Transverse colon (tissue), 4 donors: ENCODE data around the gene AGRN. TPM values are rescaled to one million over a fixed set of nuclear protein-coding genes. Genes with fewer than 3 reads are reported as not detected.
"Not testable (repeated sequence)": the region's sequence is repeated elsewhere in the genome, so short reads cannot be mapped to it uniquely, and the experiment has no call there.

Experiments
- DNase-seq: peaks from one replicate; pipeline ENCODE4 v3.0.0-alpha.2; 2019
- H3K27ac ChIP-seq, 4 donors: fragments of 200-600 bp; sonication (generic); 2 replicates each; pipeline ENCODE4 v1.5.1; 2016 to 2018; ENCODE audit warnings: inconsistent platforms in 4 of 4
- H3K27me3 ChIP-seq: fragments of 200-600 bp; sonication (generic); 2 replicates; pipeline ENCODE4 v1.5.1; 2017; ENCODE audit warnings: inconsistent platforms
- H3K36me3 ChIP-seq, 4 donors: fragments of 200-600 bp; sonication (generic); 2 replicates each; pipeline ENCODE4 v1.5.1; 2017 to 2019; ENCODE audit warnings: inconsistent platforms in 4 of 4
- H3K4me1 ChIP-seq, 4 donors: fragments of 200-600 bp; sonication (generic); 2 replicates each; pipeline ENCODE4 v1.5.1; 2017 to 2020; ENCODE audit warnings: inconsistent platforms in 4 of 4
- H3K4me3 ChIP-seq, 4 donors: fragments of 200-600 bp; sonication (generic); 1 replicate in 1 of 4; 2 replicates in 3 of 4; pipeline versions ENCODE4 v1.5.1 to v1.6.1; 2017 to 2019; ENCODE audit warnings: inconsistent platforms in 4 of 4
- H3K9me3 ChIP-seq, 2 donors: fragments of 200-600 bp; sonication (generic); 2 replicates each; pipeline ENCODE4 v1.5.1; 2017 to 2019; ENCODE audit warnings: inconsistent platforms in 2 of 2
- EP300 ChIP-seq: sonication (generic); formaldehyde crosslinking; IDR thresholded peaks from one replicate; pipeline ENCODE4 v1.6.1; 2017; ENCODE audit warnings: antibody characterized with exemption, low read depth
- POLR2A ChIP-seq: fragments of 450-650 bp; IDR thresholded peaks from one replicate; pipeline ENCODE4 v1.6.1; 2016; ENCODE audit warnings: antibody characterized with exemption, mild to moderate bottlenecking, moderate library complexity
- POLR2AphosphoS5 ChIP-seq, 3 donors: sonication (generic); formaldehyde crosslinking; IDR thresholded peaks; one replicate each; pipeline ENCODE4 v1.6.1; 2016; ENCODE audit warnings: antibody characterized with exemption in 3 of 3
- WGBS, 2 donors: methylation state at CpG; one replicate each; pipeline ENCODE4 v1.1.5; 2018; ENCODE audit warnings: low coverage in 1 of 2; 5-methylcytosine and 5-hydroxymethylcytosine counted together
- in situ Hi-C, 4 donors: fragments of 200-750 bp; cut with MboI; loops; one replicate each; pipeline versions ENCODE4 v1.15.0 to v1.15.1; 2017; ENCODE audit warnings: low sequenced_read_pairs in 3 of 4, low pct_ligation_motif_present in 1 of 4, low pct_unique_long_range_greater_than_20kb in 1 of 4
- intact Hi-C: fragments of 100-400 bp; cut with DNase I; formaldehyde crosslinking; loops from one replicate; pipeline ENCODE4 v1.15.1; 2023; ENCODE audit warnings: low total_unique reads
- total RNA-seq, 4 donors: library from RNA; depleted of rRNA; stranded (reverse); fragments of >200 nt; gene quantifications; one replicate each; pipeline ENCODE4 v1.1.0, GENCODE V29; 2016
- TF ChIP-seq, protein P1 (sequence below), 5 experiments: fragments of 200-600 bp in 3 of 5; fragments of 450-650 bp in 2 of 5; sonication (generic) in 3 of 5; IDR thresholded peaks; 1 replicate in 2 of 5; 2 replicates in 3 of 5; pipeline ENCODE4 v1.5.1; 2016 to 2017; ENCODE audit warnings: antibody characterized with exemption in 5 of 5, inconsistent platforms in 3 of 5, mild to moderate bottlenecking in 2 of 5, moderate library complexity in 1 of 5

Gene AGRN
- total RNA-seq, 4 donors from 2014 or later, result 25.4 to 132 (median 44.8) TPM

DNA sequence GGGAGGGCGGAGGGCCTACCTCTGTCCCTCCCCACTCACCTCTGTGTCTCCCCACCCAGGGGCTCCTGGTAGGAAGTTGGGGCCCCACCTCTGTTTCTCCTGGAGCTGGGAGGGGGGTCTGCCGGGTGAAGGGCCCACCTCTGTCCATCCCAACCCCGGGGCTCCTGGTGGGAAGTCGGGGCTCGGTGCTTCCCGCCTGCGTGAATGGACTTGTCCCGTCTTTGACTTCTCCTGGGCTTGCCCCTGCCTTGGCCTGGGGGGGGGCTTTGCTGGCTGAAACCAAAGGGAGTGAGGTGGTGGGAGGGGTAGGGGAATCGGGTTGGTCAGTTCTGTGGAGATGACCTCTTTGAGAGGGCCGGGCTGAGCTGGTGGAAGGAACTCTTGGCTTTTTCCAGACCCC, 5.8 kb downstream of the AGRN start:
- TF ChIP-seq POLR2A (no peak), POLR2AphosphoS5 (IDR thresholded peaks at IDR 0.05) (no peak), EP300 (no peak)
- TF ChIP-seq, protein P1, sequence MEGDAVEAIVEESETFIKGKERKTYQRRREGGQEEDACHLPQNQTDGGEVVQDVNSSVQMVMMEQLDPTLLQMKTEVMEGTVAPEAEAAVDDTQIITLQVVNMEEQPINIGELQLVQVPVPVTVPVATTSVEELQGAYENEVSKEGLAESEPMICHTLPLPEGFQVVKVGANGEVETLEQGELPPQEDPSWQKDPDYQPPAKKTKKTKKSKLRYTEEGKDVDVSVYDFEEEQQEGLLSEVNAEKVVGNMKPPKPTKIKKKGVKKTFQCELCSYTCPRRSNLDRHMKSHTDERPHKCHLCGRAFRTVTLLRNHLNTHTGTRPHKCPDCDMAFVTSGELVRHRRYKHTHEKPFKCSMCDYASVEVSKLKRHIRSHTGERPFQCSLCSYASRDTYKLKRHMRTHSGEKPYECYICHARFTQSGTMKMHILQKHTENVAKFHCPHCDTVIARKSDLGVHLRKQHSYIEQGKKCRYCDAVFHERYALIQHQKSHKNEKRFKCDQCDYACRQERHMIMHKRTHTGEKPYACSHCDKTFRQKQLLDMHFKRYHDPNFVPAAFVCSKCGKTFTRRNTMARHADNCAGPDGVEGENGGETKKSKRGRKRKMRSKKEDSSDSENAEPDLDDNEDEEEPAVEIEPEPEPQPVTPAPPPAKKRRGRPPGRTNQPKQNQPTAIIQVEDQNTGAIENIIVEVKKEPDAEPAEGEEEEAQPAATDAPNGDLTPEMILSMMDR (IDR thresholded peaks at IDR 0.05), result no peak
- no peaks in the 10 kb centered on the region for H3K36me3 ChIP-seq
- H3K4me3 ChIP-seq, result no peak overlapping the region
- no peaks in the 10 kb centered on the region for H3K27me3 ChIP-seq
- intact Hi-C loops (no loop called here), in situ Hi-C loops (no loop called here)
- H3K4me1 ChIP-seq, result peaks cover 6 to 14% (median 10%) of the 10 kb centered on the region in 4 donors
- H3K27ac ChIP-seq, result no peak overlapping the region
- 82 to 100% methylated on average over 2 to 9 of the region's 10 CpGs for WGBS, 2 donors
- no peak for DNase-seq
- no peaks in the 10 kb centered on the region for H3K9me3 ChIP-seq

DNA sequence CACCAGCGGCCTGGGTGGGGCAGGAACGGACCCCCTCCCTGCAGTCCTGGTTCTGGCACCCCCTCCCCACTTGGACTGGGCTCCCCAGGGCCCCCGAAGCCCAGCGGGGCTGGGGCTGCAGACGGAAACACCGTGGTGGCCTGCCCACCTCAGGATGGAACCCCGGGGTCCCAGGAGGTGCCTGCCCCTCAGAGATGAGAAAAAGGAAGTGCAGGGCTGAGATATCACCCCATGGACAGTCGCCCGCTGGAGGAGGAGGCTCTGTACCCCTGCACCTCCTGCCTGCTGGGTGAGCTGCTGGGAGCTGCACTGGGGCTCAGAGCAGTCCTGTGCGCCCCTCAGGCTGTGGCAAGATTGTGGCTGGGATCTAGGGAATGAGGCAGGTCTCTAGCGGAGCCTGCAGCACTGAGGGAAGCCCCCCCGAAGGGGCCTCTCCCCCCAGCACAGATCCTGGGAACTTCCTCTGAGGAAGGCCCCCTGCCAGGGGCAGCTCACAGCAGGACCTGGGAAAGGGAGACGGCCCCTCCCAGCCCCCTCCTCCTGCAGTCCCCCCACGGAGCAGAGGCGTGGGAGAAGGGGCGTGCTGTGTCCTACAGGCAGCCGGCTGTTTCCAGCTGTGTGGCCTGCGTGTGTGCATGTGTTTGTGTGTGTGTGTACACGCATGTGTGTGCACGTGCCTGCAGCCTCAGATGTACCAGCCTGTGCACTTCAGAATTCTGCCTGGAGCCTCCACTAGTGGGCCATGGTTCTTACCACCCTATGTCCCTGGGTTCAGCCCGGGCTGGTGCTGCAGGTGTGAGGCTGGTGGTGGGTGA, 6.9 kb downstream of the AGRN start:
- intact Hi-C loops (no loop called here), in situ Hi-C loops (no loop called here)
- 67% methylated on average over 11 of the region's 21 CpGs; no CpG with 5 or more reads in 1 of the 2 donors for WGBS, 2 donors
- Histone ChIP-seq H3K27me3 (no peaks in the 10 kb centered on the region), H3K27ac (no peak overlapping the region), H3K36me3 (no peaks in the 10 kb centered on the region), H3K4me3 (no peak overlapping the region), H3K4me1 (peaks cover 0 to 4% (median 0%) of the 10 kb centered on the region in 4 donors), H3K9me3 (no peaks in the 10 kb centered on the region)
- no peak for DNase-seq
- TF ChIP-seq POLR2A (no peak), POLR2AphosphoS5 (IDR thresholded peaks at IDR 0.05) (no peak), EP300 (no peak)
- TF ChIP-seq, protein P1 (IDR thresholded peaks at IDR 0.05), result no peak

DNA sequence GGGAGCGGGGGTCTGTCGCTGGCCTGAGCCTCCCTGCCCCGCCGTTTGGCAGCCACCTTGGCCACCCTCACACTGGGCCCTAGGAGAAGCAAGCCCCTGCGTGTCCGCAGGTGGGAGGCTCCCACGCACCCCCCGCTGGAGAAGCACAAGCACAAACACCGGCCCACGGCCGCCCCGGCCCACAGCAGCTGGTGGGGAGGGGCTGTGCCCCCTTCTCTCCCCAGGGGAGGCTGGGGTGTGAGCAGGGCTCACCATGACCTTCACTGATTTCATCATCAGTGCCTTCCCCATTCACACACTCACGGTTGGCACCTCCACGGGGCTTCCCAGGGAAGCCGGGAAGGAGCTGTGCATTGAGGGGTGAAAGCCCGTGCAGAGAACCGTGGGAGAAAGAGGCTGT, 7.9 kb downstream of the AGRN start:
- H3K4me1 ChIP-seq, result peaks cover 4 to 10% (median 5%) of the 10 kb centered on the region in 4 donors
- no peaks in the 10 kb centered on the region for H3K36me3 ChIP-seq
- no peak for DNase-seq
- no peaks in the 10 kb centered on the region for H3K9me3 ChIP-seq
- in situ Hi-C loops, result no loop called here
- peaks cover 8% of the 10 kb centered on the region for H3K27me3 ChIP-seq
- no peak overlapping the region for H3K27ac ChIP-seq
- intact Hi-C loops, result no loop called here
- H3K4me3 ChIP-seq, result no peak overlapping the region
- TF ChIP-seq, protein P1 (IDR thresholded peaks at IDR 0.05), result no peak
- TF ChIP-seq POLR2A (no peak), EP300 (no peak), POLR2AphosphoS5 (IDR thresholded peaks at IDR 0.05) (no peak)
- 89% methylated on average over 13 of the region's 17 CpGs; no CpG with 5 or more reads in 1 of the 2 donors for WGBS, 2 donors

DNA sequence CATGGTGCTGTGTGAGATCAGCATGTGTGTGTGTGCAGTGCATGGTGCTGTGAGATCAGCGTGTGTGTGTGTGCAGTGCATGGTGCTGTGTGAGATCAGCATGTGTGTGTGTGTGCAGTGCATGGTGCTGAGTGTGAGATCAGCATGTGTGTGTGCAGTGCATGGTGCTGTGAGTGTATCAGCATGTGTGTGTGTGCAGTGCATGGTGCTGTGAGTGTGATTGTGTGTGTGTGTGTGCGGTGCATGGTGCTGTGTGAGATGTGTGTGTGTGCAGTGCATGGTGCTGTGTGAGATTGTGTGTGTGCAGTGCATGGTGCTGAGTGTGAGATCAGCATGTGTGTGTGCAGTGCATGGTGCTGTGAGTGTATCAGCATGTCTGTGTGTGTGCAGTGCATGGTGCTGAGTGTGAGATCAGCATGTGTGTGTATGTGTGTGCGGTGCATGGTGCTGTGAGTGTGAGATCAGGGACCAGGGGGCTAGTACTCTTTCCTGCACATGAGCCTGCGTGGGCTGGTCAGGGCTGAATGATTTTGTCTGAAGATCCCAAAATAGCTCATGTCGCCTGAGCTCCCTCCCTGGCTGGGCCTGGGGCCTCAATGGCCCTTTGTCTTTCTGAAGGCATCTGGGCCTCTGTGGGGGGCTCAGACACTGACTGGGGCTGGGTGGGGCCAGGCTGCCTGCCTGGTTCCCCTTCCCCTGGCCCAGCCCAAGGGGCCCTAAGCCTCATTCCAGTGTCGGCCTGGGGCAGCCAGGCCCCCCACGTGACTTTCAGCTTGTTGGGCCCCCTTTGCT, 11.1 kb downstream of the AGRN start:
- DNase-seq, H3K27ac ChIP-seq, intact Hi-C loops, H3K9me3 ChIP-seq, H3K4me3 ChIP-seq, H3K36me3 ChIP-seq: not testable (repeated sequence)
- in situ Hi-C loops, result loop anchor here in 1 of 4 donors (10.0 kb wide), 1 partner anchor 84 kb away; the partner anchor contains the start of gene C1orf159
- Histone ChIP-seq H3K27me3 (peaks cover 29% of the 10 kb centered on the region), H3K4me1 (peaks cover 9 to 22% (median 22%) of the 10 kb centered on the region in 4 donors)
- WGBS, 2 donors, result 81% methylated on average over 7 of the region's 7 CpGs; no CpG with 5 or more reads in 1 of the 2 donors
